Measurements from ENCODE around the gene DAPP1. TPM values are rescaled to one million over a fixed set of nuclear protein-coding genes. Genes with fewer than 3 reads are reported as not detected.

DAPP1 gene
- total and polyA plus RNA-seq, 2 donors (not counting 3 experiments of a cell fraction or from before 2014, with no cell fraction given) = not detected

DNA sequence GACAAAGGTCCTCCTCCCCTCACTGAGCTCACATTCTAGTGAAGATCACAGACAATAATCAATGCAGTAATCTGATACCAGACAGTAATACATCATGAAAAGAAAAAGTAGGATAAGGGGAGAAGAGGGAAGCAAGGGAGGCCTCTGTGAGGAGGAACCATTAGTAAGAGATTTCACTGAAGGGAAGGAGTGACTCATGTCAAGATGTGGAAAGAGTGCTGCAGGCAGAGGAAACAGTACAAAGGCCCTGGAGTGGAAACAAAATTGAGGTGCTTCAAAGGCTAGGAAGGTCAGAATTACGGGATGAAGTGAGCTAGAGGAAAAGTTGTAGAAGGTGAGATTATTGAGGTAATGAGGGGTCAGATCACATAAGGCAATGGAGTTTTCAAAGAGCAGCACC lies 39.5 kb downstream of the DAPP1 start:
- ChIA-PET CTCF (no interaction called here), POLR2A (no interaction called here)
- no peaks in the 10 kb centered on the region for H3K36me3 ChIP-seq (ENCODE audit: control insufficient read depth in 2 of 2, extremely low read depth in 1 of 2, insufficient read depth in 2 of 2, low read length in 2 of 2)
- no peaks in the 10 kb centered on the region for H3K79me2 ChIP-seq (ENCODE audit: control insufficient read depth, insufficient read depth, low read length)
- no peak for FAIRE-seq
- H3K9me3 ChIP-seq (replicated peaks; ENCODE audit: control insufficient read depth, insufficient read depth, low read length) = no peaks in the 10 kb centered on the region
- H3K27me3 ChIP-seq (ENCODE audit: control insufficient read depth in 2 of 2, insufficient read depth in 2 of 2, low read length in 2 of 2) = peaks cover 0 to 4% of the 10 kb centered on the region in 2 experiments
- intact Hi-C loops (cut with micrococcal nuclease) = no loop called here
- TF ChIP-seq MYC (IDR thresholded peaks at IDR 0.05; ENCODE audit: low read depth, low read length) (no peak), FOS (IDR thresholded peaks at IDR 0.05; ENCODE audit: borderline replicate concordance, insufficient read depth, low read length) (peak; percentile 34)
- no peaks in the 10 kb centered on the region for H4K20me1 ChIP-seq (replicated peaks; ENCODE audit: control insufficient read depth, extremely low read depth, insufficient read depth, low read length)
- H2AFZ ChIP-seq (ENCODE audit: low read depth, low read length) = no peak overlapping the region
- H3K4me1 ChIP-seq (ENCODE audit: control insufficient read depth, extremely low read depth, insufficient read depth, low read length) = no peaks in the 10 kb centered on the region
- H3K9me1 ChIP-seq (replicated peaks; ENCODE audit: control insufficient read depth, extremely low read depth, insufficient read depth, low read length) = no peaks in the 10 kb centered on the region
- BruUV-seq (replicated peaks) = no TSS peak
- no peak overlapping the region for H3K4me2 ChIP-seq (ENCODE audit: insufficient read depth, low read length)
- dilution Hi-C loops (cut with MboI; ENCODE audit: extremely low pct_ligation_motif_present, low sequenced_read_pairs) = no loop called here
- DNase-seq (ENCODE audit: low read depth, low spot score) = peak; percentile 13
- no peak overlapping the region for H3K4me3 ChIP-seq (replicated peaks in 1 of 3; ENCODE audit: insufficient read depth in 1 of 3, low read depth in 1 of 3, low read length in 3 of 3)
- no peak overlapping the region for H3K27ac ChIP-seq (ENCODE audit: insufficient read depth, low read depth, low read length)
- H3K9ac ChIP-seq (replicated peaks; ENCODE audit: extremely low read depth, insufficient read depth, low read length) = no peak overlapping the region

DNA sequence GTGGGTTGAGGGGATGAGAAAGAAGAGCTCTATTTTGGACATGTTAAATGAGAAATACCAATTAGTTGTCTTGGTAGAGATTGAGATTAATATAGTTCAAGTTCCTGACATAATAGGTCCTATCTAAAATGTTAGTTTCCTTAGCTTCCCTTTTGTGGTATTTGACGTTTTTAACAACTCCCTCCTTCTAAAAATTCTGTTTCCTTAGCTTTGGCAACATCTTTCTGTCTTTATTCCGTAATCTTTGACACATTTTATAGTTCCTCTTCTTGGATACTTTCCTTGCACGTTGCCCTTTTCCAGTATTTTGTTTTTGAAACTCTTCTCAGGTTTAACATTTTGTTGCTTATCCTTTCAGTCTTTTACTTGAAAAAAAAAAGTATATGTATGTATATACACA lies 40.7 kb downstream of the DAPP1 start:
- Histone ChIP-seq H2AFZ (ENCODE audit: low read depth, low read length) (no peak overlapping the region), H3K4me2 (ENCODE audit: insufficient read depth, low read length) (no peak overlapping the region), H3K9me3 (replicated peaks; ENCODE audit: control insufficient read depth, insufficient read depth, low read length) (no peaks in the 10 kb centered on the region), H3K27me3 (ENCODE audit: control insufficient read depth in 2 of 2, insufficient read depth in 2 of 2, low read length in 2 of 2) (peaks cover 1 to 4% of the 10 kb centered on the region in 2 experiments), H4K20me1 (replicated peaks; ENCODE audit: control insufficient read depth, extremely low read depth, insufficient read depth, low read length) (no peaks in the 10 kb centered on the region), H3K4me3 (replicated peaks in 1 of 3; ENCODE audit: insufficient read depth in 1 of 3, low read depth in 1 of 3, low read length in 3 of 3) (no peak overlapping the region), H3K9me1 (replicated peaks; ENCODE audit: control insufficient read depth, extremely low read depth, insufficient read depth, low read length) (no peaks in the 10 kb centered on the region), H3K79me2 (ENCODE audit: control insufficient read depth, insufficient read depth, low read length) (no peaks in the 10 kb centered on the region), H3K9ac (replicated peaks; ENCODE audit: extremely low read depth, insufficient read depth, low read length) (no peak overlapping the region), H3K36me3 (ENCODE audit: control insufficient read depth in 2 of 2, extremely low read depth in 1 of 2, insufficient read depth in 2 of 2, low read length in 2 of 2) (no peaks in the 10 kb centered on the region), H3K4me1 (ENCODE audit: control insufficient read depth, extremely low read depth, insufficient read depth, low read length) (no peaks in the 10 kb centered on the region), H3K27ac (ENCODE audit: insufficient read depth, low read depth, low read length) (no peak overlapping the region)
- no peak for DNase-seq (ENCODE audit: low read depth, low spot score)
- intact Hi-C loops (cut with micrococcal nuclease) = no loop called here
- no peak for TF ChIP-seq GATA2 (IDR thresholded peaks at IDR 0.05; ENCODE audit: insufficient read depth, insufficient read length, low read depth, low read length)
- TF ChIP-seq POLR2AphosphoS5 (IDR thresholded peaks at IDR 0.05; ENCODE audit: insufficient read depth, low read depth, low read length) = no peak
- TF ChIP-seq MAX (IDR thresholded peaks at IDR 0.05; ENCODE audit: insufficient read depth, insufficient read length) = no peak
- no peak for TF ChIP-seq MYC (IDR thresholded peaks at IDR 0.05; ENCODE audit: low read depth, low read length)
- TF ChIP-seq, protein P1, sequence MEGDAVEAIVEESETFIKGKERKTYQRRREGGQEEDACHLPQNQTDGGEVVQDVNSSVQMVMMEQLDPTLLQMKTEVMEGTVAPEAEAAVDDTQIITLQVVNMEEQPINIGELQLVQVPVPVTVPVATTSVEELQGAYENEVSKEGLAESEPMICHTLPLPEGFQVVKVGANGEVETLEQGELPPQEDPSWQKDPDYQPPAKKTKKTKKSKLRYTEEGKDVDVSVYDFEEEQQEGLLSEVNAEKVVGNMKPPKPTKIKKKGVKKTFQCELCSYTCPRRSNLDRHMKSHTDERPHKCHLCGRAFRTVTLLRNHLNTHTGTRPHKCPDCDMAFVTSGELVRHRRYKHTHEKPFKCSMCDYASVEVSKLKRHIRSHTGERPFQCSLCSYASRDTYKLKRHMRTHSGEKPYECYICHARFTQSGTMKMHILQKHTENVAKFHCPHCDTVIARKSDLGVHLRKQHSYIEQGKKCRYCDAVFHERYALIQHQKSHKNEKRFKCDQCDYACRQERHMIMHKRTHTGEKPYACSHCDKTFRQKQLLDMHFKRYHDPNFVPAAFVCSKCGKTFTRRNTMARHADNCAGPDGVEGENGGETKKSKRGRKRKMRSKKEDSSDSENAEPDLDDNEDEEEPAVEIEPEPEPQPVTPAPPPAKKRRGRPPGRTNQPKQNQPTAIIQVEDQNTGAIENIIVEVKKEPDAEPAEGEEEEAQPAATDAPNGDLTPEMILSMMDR (IDR thresholded peaks at IDR 0.05; ENCODE audit: extremely low read depth in 1 of 2, insufficient read depth in 1 of 2, low read depth in 1 of 2, low read length in 2 of 2) = no peak
- no peak for TF ChIP-seq FOS (IDR thresholded peaks at IDR 0.05; ENCODE audit: borderline replicate concordance, insufficient read depth, low read length)
- TF ChIP-seq EZH2 (IDR thresholded peaks at IDR 0.05; ENCODE audit: borderline replicate concordance, low read depth, low read length, severe bottlenecking) = no peak
- dilution Hi-C loops (cut with MboI; ENCODE audit: extremely low pct_ligation_motif_present, low sequenced_read_pairs) = no loop called here
- POLR2A ChIA-PET = no interaction called here
- CTCF ChIA-PET = no interaction called here
- no TSS peak for BruUV-seq (replicated peaks)
- FAIRE-seq = no peak
